GM12878 (cell line): Measurements from ENCODE around the gene BCOR. TPM values are rescaled to one million over a fixed set of nuclear protein-coding genes. Genes with fewer than 3 reads are reported as not detected.

Experiments used
- ATAC-seq: fragments of 200-7000 bp; cut with Tn5 transposase; 3 replicates; pipeline ENCODE4 v1.9.1; 2020; ENCODE audit warnings: mild to moderate bottlenecking, moderate library complexity
- BruUV-seq: library from RNA; stranded (reverse); fragments of 400-500 nt; replicated peaks from 2 replicates; lab custom pipeline; 2021; lab: Mats Ljungman, UMichigan
- CTCF ChIA-PET: fragments of 300-600 bp; sonication (Branson Sonifier 250); formaldehyde crosslinking; extraction: SDS; loops from one replicate; lab custom pipeline; 2021; ENCODE audit warnings: inconsistent platforms; lab: Yijun Ruan, JAX
- POLR2A ChIA-PET: fragments of 350-600 bp; formaldehyde crosslinking; extraction: SDS; loops from one replicate; lab custom pipeline; 2021; ENCODE audit warnings: inconsistent platforms; lab: Charles Lee
- RAD21 ChIA-PET: fragments of 300-600 bp; sonication (Branson Sonifier 250); formaldehyde crosslinking; loops from one replicate; lab custom pipeline; 2023; ENCODE audit warnings: antibody characterized with exemption; ENCODE audit not compliant: unreplicated experiment; lab: Charles Lee
- SMC1A ChIA-PET: fragments of 300-600 bp; sonication (Branson Sonifier 250); formaldehyde crosslinking; loops from one replicate; lab custom pipeline; 2023; ENCODE audit not compliant: unreplicated experiment, uncharacterized antibody; lab: Charles Lee
- DNase-seq: peaks from one replicate; pipeline ENCODE4 v3.0.0-alpha.2; 2011; ENCODE audit warnings: low read depth, low spot score
- FAIRE-seq: peaks from 3 replicates; lab custom pipeline; 2011; peaks lifted over from hg19 to GRCh38; lab: Jason Lieb, UNC
- H2AFZ ChIP-seq: 2 replicates; pipeline ENCODE4 v1.6.0; 2011; ENCODE audit warnings: low read depth, low read length, control low read depth; ENCODE audit not compliant: control insufficient read depth
- H3K27ac ChIP-seq: 2 replicates; pipeline ENCODE4 v1.5.1; 2011; ENCODE audit warnings: control low read depth; ENCODE audit not compliant: control insufficient read depth, insufficient read depth
- H3K27me3 ChIP-seq, 2 experiments: replicated peaks in 1 of 2; 2 replicates each; pipeline versions ENCODE4 v1.6.0 to v1.6.1; 2011; ENCODE audit warnings: low read length in 1 of 2; ENCODE audit not compliant: control insufficient read depth in 2 of 2, insufficient read depth in 2 of 2
- H3K36me3 ChIP-seq, 2 experiments: 2 replicates each; pipeline ENCODE4 v1.5.1; 2011; ENCODE audit warnings: low read length in 1 of 2; ENCODE audit not compliant: control insufficient read depth in 2 of 2, insufficient read depth in 2 of 2
- H3K4me1 ChIP-seq: 2 replicates; pipeline ENCODE4 v1.6.1; 2011; ENCODE audit warnings: mild to moderate bottlenecking, low read length, moderate library complexity, mixed read lengths; ENCODE audit not compliant: control insufficient read depth, insufficient read depth
- H3K4me2 ChIP-seq: 2 replicates; pipeline ENCODE4 v1.6.0; 2011; ENCODE audit warnings: control low read depth; ENCODE audit not compliant: control insufficient read depth, insufficient read depth
- H3K4me3 ChIP-seq: fragments of 200-600 bp; sonication (generic); 2 replicates; pipeline ENCODE4 v1.5.1; 2016
- H3K79me2 ChIP-seq: 2 replicates; pipeline ENCODE4 v1.6.0; 2011; ENCODE audit warnings: low read length; ENCODE audit not compliant: control insufficient read depth, insufficient read depth
- H3K9ac ChIP-seq: 2 replicates; pipeline ENCODE4 v1.8.0; 2011; ENCODE audit warnings: low read length, control low read depth, mixed read lengths; ENCODE audit not compliant: control insufficient read depth, insufficient read depth
- H3K9me3 ChIP-seq: replicated peaks from 3 replicates; pipeline ENCODE4 v1.5.1; 2011; ENCODE audit warnings: mild to moderate bottlenecking, low read length; ENCODE audit not compliant: control insufficient read depth, insufficient read depth
- H4K20me1 ChIP-seq: 2 replicates; pipeline ENCODE4 v1.6.0; 2011; ENCODE audit not compliant: control insufficient read depth, insufficient read depth
- ATF3 ChIP-seq: IDR thresholded peaks from 2 replicates; pipeline ENCODE4 v1.6.1; 2011; ENCODE audit warnings: low read depth, mild to moderate bottlenecking, low read length, moderate library complexity, borderline replicate concordance; ENCODE audit errors: extremely low read depth
- BACH1 ChIP-seq: fragments of 450-650 bp; IDR thresholded peaks from 2 replicates; pipeline ENCODE4 v1.6.1; 2017; ENCODE audit warnings: mild to moderate bottlenecking, borderline replicate concordance
- BCLAF1 ChIP-seq: fragments of 450-650 bp; IDR thresholded peaks from 2 replicates; pipeline ENCODE4 v1.6.1; 2017; ENCODE audit warnings: antibody characterized with exemption, mild to moderate bottlenecking, moderate library complexity
- IKZF2 ChIP-seq, 2 experiments: fragments of 450-650 bp; IDR thresholded peaks; 2 replicates each; pipeline ENCODE4 v1.6.1; 2017; ENCODE audit warnings: mild to moderate bottlenecking in 2 of 2, moderate library complexity in 2 of 2
- POU2F2 ChIP-seq: IDR thresholded peaks from 3 replicates; pipeline ENCODE4 v1.6.1; 2011; ENCODE audit warnings: low read depth, mild to moderate bottlenecking, low read length, borderline replicate concordance
- REST ChIP-seq: IDR thresholded peaks from 2 replicates; pipeline ENCODE4 v1.6.1; 2012; ENCODE audit warnings: mild to moderate bottlenecking, low read depth, low read length
- ZNF217 ChIP-seq: fragments of 450-650 bp; IDR thresholded peaks from 2 replicates; pipeline ENCODE4 v1.6.1; 2017; ENCODE audit warnings: antibody characterized with exemption, mild to moderate bottlenecking
- WGBS: methylation state at CpG from one replicate; pipeline ENCODE4 v1.1.6; 2016; ENCODE audit warnings: low lambda C conversion rate; ENCODE audit not compliant: insufficient replicate concordance, insufficient coverage; ENCODE audit errors: missing lambda C conversion rate; 5-methylcytosine and 5-hydroxymethylcytosine counted together
- in situ Hi-C: fragments of 300-500 bp; cut with MboI; formaldehyde crosslinking; loops from 9 replicates; pipeline ENCODE4 v1.14.3; 2018; ENCODE audit warnings: mixed read lengths
- intact Hi-C: fragments of 100-400 bp; cut with micrococcal nuclease; formaldehyde crosslinking; loops from one replicate; pipeline ENCODE4 v1.14.2; 2022; ENCODE audit not compliant: unreplicated experiment
- polyA plus RNA-seq, 11 experiments: library from polyadenylated mRNA; depleted of rRNA in 4 of 11; unstranded in 6 of 11; stranded (reverse) in 5 of 11; fragments of >200 nt; fragmentation: Nextera tagmentation in 4 of 11; fragmentation: Illumina TruSeq in 1 of 11; extraction: Ambion mirVana in 4 of 11; extraction: Trizol in 1 of 11; gene quantifications; 1 replicate in 1 of 11; 2 replicates in 10 of 11; pipeline versions ENCODE4 v1.2.1 to v1.2.3, GENCODE V29; 2011 to 2016; ENCODE audit warnings: inconsistent platforms in 2 of 11, missing spikeins in 2 of 11, low read depth in 1 of 11
- total RNA-seq, 4 experiments: library from RNA; depleted of rRNA in 3 of 4; stranded (reverse); fragments of >200 nt in 3 of 4; fragmentation: Illumina TruSeq in 1 of 4; extraction: Trizol in 1 of 4; gene quantifications; 2 replicates each; pipeline versions ENCODE4 v1.2.1 to v1.2.3, GENCODE V29; 2013 to 2021

Gene BCOR
- total and polyA plus RNA-seq, 10 of the 15 experiments (the other 5 are each of a cell fraction or from before 2014, with no cell fraction given) = 5.1 to 16.4 (median 10.1) TPM

GRCh38 chrX:40076750-40077575 lies 20.8 kb downstream of the BCOR start:
- ChIA-PET SMC1A (no interaction called here), CTCF (no interaction called here), POLR2A (no interaction called here), RAD21 (interaction anchor here (0.6 kb wide), 1 partner anchor 216 kb away, joined by 4 read pairs; no protein-coding TSS in a partner anchor)
- intact Hi-C loops (no loop called here), in situ Hi-C loops (no loop called here)
- no peak overlapping the region for H2AFZ ChIP-seq
- DNase-seq (no peak), FAIRE-seq (no peak), ATAC-seq (no peak)
- H3K4me1 ChIP-seq = no peaks in the 10 kb centered on the region
- H3K4me2 ChIP-seq = no peak overlapping the region
- H3K27me3 ChIP-seq = no peaks in the 10 kb centered on the region
- peaks cover 7 to 18% of the 10 kb centered on the region in 2 experiments; a peak in 3 of 4 replicates for H3K36me3 ChIP-seq
- H3K79me2 ChIP-seq = no peaks in the 10 kb centered on the region
- H3K27ac ChIP-seq = no peak overlapping the region
- BruUV-seq = no TSS peak
- H3K4me3 ChIP-seq = no peak overlapping the region
- H3K9me3 ChIP-seq = no peaks in the 10 kb centered on the region; the same call in 2 of the 3 replicates
- no peak overlapping the region for H3K9ac ChIP-seq
- H4K20me1 ChIP-seq = peaks cover 12% of the 10 kb centered on the region; the same call in 1 of the 2 replicates
- no peak for TF ChIP-seq ATF3
- TF ChIP-seq POU2F2 = no peak
- no peak for TF ChIP-seq ZNF217
- WGBS = 48% methylated on average over 14 of the region's 14 CpGs

- no TSS peak for BruUV-seq
- Histone ChIP-seq H3K4me1 (no peaks in the 10 kb centered on the region), H3K79me2 (no peaks in the 10 kb centered on the region), H2AFZ (no peak overlapping the region), H3K4me2 (no peak overlapping the region), H4K20me1 (peaks cover 7% of the 10 kb centered on the region; the same call in 1 of the 2 replicates), H3K4me3 (no peak overlapping the region), H3K36me3 (peaks cover 7 to 20% of the 10 kb centered on the region in 2 experiments; a peak in 3 of 4 replicates), H3K9ac (no peak overlapping the region), H3K27me3 (no peaks in the 10 kb centered on the region), H3K9me3 (no peaks in the 10 kb centered on the region; the same call in 2 of the 3 replicates), H3K27ac (no peak overlapping the region)
- ChIA-PET RAD21 (no interaction called here), SMC1A (no interaction called here), CTCF (no interaction called here), POLR2A (no interaction called here)
- no peak for DNase-seq
- in situ Hi-C loops = no loop called here
- 71% methylated on average over 14 of the region's 14 CpGs for WGBS
- no peak for ATAC-seq
- intact Hi-C loops = no loop called here
- FAIRE-seq = no peak
- TF ChIP-seq REST (no peak), BACH1 (no peak), BCLAF1 (no peak), IKZF2 (IDR thresholded peaks at IDR 0.05) (no peak)
These were observed 22.8 kb downstream of the BCOR start for GRCh38 chrX:40074959-40075332.
